Measurements from ENCODE around the gene C20orf202. TPM values are rescaled to one million over a fixed set of nuclear protein-coding genes. Genes with fewer than 3 reads are reported as not detected.

C20orf202 gene
- total RNA-seq, 1 donor from 2014 or later: 0.92 TPM

- H3K4me3 Mint-ChIP-seq (ENCODE audit: unreplicated experiment): no peak overlapping the region
- H3K4me1 Mint-ChIP-seq (ENCODE audit: unreplicated experiment): peaks cover 10% of the 10 kb centered on the region
- H3K9me3 Mint-ChIP-seq (ENCODE audit: unreplicated experiment): no peaks in the 10 kb centered on the region
- H3K27ac Mint-ChIP-seq (ENCODE audit: unreplicated experiment): no peak overlapping the region
- H3K27me3 Mint-ChIP-seq (ENCODE audit: unreplicated experiment): no peaks in the 10 kb centered on the region
- TF ChIP-seq CTCF (IDR thresholded peaks at IDR 0.05; ENCODE audit: unreplicated experiment): no peak
- no peaks in the 10 kb centered on the region for H3K36me3 Mint-ChIP-seq (ENCODE audit: low read depth, unreplicated experiment)
- no peak for DNase-seq (ENCODE audit: low spot score)
Measured at GRCh38 chr20:1209447-1210387, 6.5 kb downstream of the C20orf202 start.

- Mint-ChIP-seq H3K27me3 (ENCODE audit: unreplicated experiment) (no peaks in the 10 kb centered on the region), H3K36me3 (ENCODE audit: low read depth, unreplicated experiment) (no peaks in the 10 kb centered on the region), H3K4me3 (ENCODE audit: unreplicated experiment) (no peak overlapping the region), H3K4me1 (ENCODE audit: unreplicated experiment) (peaks cover 13% of the 10 kb centered on the region), H3K27ac (ENCODE audit: unreplicated experiment) (no peak overlapping the region), H3K9me3 (ENCODE audit: unreplicated experiment) (no peaks in the 10 kb centered on the region)
- no peak for TF ChIP-seq CTCF (IDR thresholded peaks at IDR 0.05; ENCODE audit: unreplicated experiment)
- no peak for DNase-seq (ENCODE audit: low spot score)
Measured at GRCh38 chr20:1210501-1210900, 7.2 kb downstream of the C20orf202 start.

GRCh38 chr20:1212023-1212422 lies 8.8 kb downstream of the C20orf202 start:
- H3K4me1 Mint-ChIP-seq (ENCODE audit: unreplicated experiment): peaks cover 17% of the 10 kb centered on the region
- no peak overlapping the region for H3K27ac Mint-ChIP-seq (ENCODE audit: unreplicated experiment)
- H3K4me3 Mint-ChIP-seq (ENCODE audit: unreplicated experiment): no peak overlapping the region
- no peaks in the 10 kb centered on the region for H3K36me3 Mint-ChIP-seq (ENCODE audit: low read depth, unreplicated experiment)
- no peaks in the 10 kb centered on the region for H3K27me3 Mint-ChIP-seq (ENCODE audit: unreplicated experiment)
- no peaks in the 10 kb centered on the region for H3K9me3 Mint-ChIP-seq (ENCODE audit: unreplicated experiment)
- no peak for TF ChIP-seq CTCF (IDR thresholded peaks at IDR 0.05; ENCODE audit: unreplicated experiment)
- no peak for DNase-seq (ENCODE audit: low spot score)

- no peaks in the 10 kb centered on the region for H3K36me3 Mint-ChIP-seq (ENCODE audit: low read depth, unreplicated experiment)
- no peaks in the 10 kb centered on the region for H3K27me3 Mint-ChIP-seq (ENCODE audit: unreplicated experiment)
- H3K4me3 Mint-ChIP-seq (ENCODE audit: unreplicated experiment): peak overlapping the region; percentile 58
Measured at GRCh38 chr20:1212607-1213396, 9.5 kb downstream of the C20orf202 start.

More at GRCh38 chr20:1212607-1213396, 9.5 kb downstream of the C20orf202 start:
- no peak overlapping the region for H3K27ac Mint-ChIP-seq (ENCODE audit: unreplicated experiment)
- DNase-seq (ENCODE audit: low spot score): peak; percentile 68
- peaks cover 17% of the 10 kb centered on the region for H3K4me1 Mint-ChIP-seq (ENCODE audit: unreplicated experiment)
- no peaks in the 10 kb centered on the region for H3K9me3 Mint-ChIP-seq (ENCODE audit: unreplicated experiment)
- peak; percentile 77 for TF ChIP-seq CTCF (IDR thresholded peaks at IDR 0.05; ENCODE audit: unreplicated experiment)

Data from endothelial cell (in vitro differentiated cells).